Neuronal stem cell (in vitro differentiated cells): ENCODE results near the gene ELFN1.

Experiments used
- DNase-seq: peaks from one replicate; pipeline ENCODE4 v3.0.0-alpha.2; 2013; ENCODE audit warnings: low spot score
- H2AFZ ChIP-seq: one replicate; pipeline ENCODE4 v1.6.1; 2013; ENCODE audit warnings: mild to moderate bottlenecking, low read length, inconsistent platforms
- H2AK5ac ChIP-seq: 2 replicates; pipeline ENCODE4 v1.6.1; 2013; ENCODE audit warnings: low read depth, mild to moderate bottlenecking, inconsistent platforms, low read length, moderate library complexity, mixed read lengths
- H2BK120ac ChIP-seq: 2 replicates; pipeline ENCODE4 v1.6.1; 2013; ENCODE audit warnings: low read depth, mild to moderate bottlenecking, inconsistent platforms, low read length, moderate library complexity, mixed read lengths
- H2BK12ac ChIP-seq: one replicate; pipeline ENCODE4 v1.6.1; 2013; ENCODE audit warnings: low read length, inconsistent platforms
- H2BK15ac ChIP-seq: 2 replicates; pipeline ENCODE4 v1.6.1; 2013; ENCODE audit warnings: mild to moderate bottlenecking, low read length, inconsistent platforms, mixed read lengths
- H2BK5ac ChIP-seq: one replicate; pipeline ENCODE4 v1.6.1; 2013; ENCODE audit warnings: inconsistent platforms, mild to moderate bottlenecking, low read length, moderate library complexity
- H3K14ac ChIP-seq: one replicate; pipeline ENCODE4 v1.6.1; 2013; ENCODE audit warnings: low read length, inconsistent platforms
- H3K18ac ChIP-seq: 2 replicates; pipeline ENCODE4 v1.6.1; 2013; ENCODE audit warnings: low read length, inconsistent platforms
- H3K23ac ChIP-seq: 2 replicates; pipeline ENCODE4 v1.6.1; 2013; ENCODE audit warnings: low read depth, mild to moderate bottlenecking, mixed read lengths, low read length, inconsistent platforms; ENCODE audit not compliant: poor library complexity
- H3K27ac ChIP-seq: replicated peaks from 3 replicates; pipeline ENCODE4 v1.5.1; 2013; ENCODE audit warnings: low read length, inconsistent platforms
- H3K27me3 ChIP-seq, 3 experiments: 2 replicates each; pipeline ENCODE4 v1.6.1; 2013; ENCODE audit warnings: low read length in 3 of 3, mild to moderate bottlenecking in 2 of 3, inconsistent platforms in 1 of 3, low read depth in 1 of 3, mixed read lengths in 1 of 3, moderate library complexity in 1 of 3; ENCODE audit not compliant: control insufficient read depth in 3 of 3, insufficient read depth in 3 of 3
- H3K36me3 ChIP-seq, 2 donors: replicated peaks in 1 of 2; 2 replicates each; pipeline ENCODE4 v1.6.1; 2013; ENCODE audit warnings: low read length in 2 of 2; ENCODE audit not compliant: control insufficient read depth in 2 of 2, insufficient read depth in 2 of 2
- H3K4ac ChIP-seq: 2 replicates; pipeline ENCODE4 v1.6.1; 2013; ENCODE audit warnings: inconsistent platforms, mild to moderate bottlenecking, low read length, moderate library complexity
- H3K4me1 ChIP-seq, 2 donors: 1 replicate in 1 of 2; 2 replicates in 1 of 2; pipeline ENCODE4 v1.6.1; 2013; ENCODE audit warnings: low read length in 2 of 2, low read depth in 1 of 2; ENCODE audit not compliant: control insufficient read depth in 2 of 2, insufficient read depth in 1 of 2
- H3K4me2 ChIP-seq: one replicate; pipeline ENCODE4 v1.6.1; 2013; ENCODE audit warnings: mild to moderate bottlenecking, low read length, inconsistent platforms; ENCODE audit not compliant: insufficient read depth, poor library complexity, severe bottlenecking
- H3K4me3 ChIP-seq, 2 donors: 2 replicates each; pipeline ENCODE4 v1.5.1; 2013; ENCODE audit warnings: low read length in 2 of 2, mild to moderate bottlenecking in 2 of 2, inconsistent platforms in 1 of 2, moderate library complexity in 1 of 2
- H3K79me1 ChIP-seq: one replicate; pipeline ENCODE4 v1.6.1; 2013; ENCODE audit warnings: low read depth, mild to moderate bottlenecking, inconsistent platforms, low read length, moderate library complexity
- H3K9ac ChIP-seq: one replicate; pipeline ENCODE4 v1.6.1; 2013; ENCODE audit warnings: mild to moderate bottlenecking, low read depth, low read length, inconsistent platforms; ENCODE audit not compliant: poor library complexity
- H3K9me3 ChIP-seq, 2 donors: replicated peaks in 1 of 2; 2 replicates each; pipeline versions ENCODE3 to v1.6.1; 2013; ENCODE audit warnings: low read length in 2 of 2, mild to moderate bottlenecking in 2 of 2, inconsistent platforms in 1 of 2, low read depth in 1 of 2, mixed read lengths in 1 of 2, moderate library complexity in 1 of 2; ENCODE audit not compliant: control insufficient read depth in 2 of 2, insufficient read depth in 1 of 2
- H4K8ac ChIP-seq: one replicate; pipeline ENCODE4 v1.6.1; 2013; ENCODE audit warnings: low read depth, mild to moderate bottlenecking, inconsistent platforms, low read length, moderate library complexity
- H4K91ac ChIP-seq: one replicate; pipeline ENCODE4 v1.6.1; 2013; ENCODE audit warnings: low read length, low read depth, mild to moderate bottlenecking, inconsistent platforms; ENCODE audit not compliant: poor library complexity
- WGBS, 2 donors: extraction: QIAGEN DNeasy Blood & Tissue Kit; methylation state at CpG; one replicate each; pipeline ENCODE4 v1.1.7; 2013; ENCODE audit warnings: missing lambda C conversion rate in 2 of 2, mixed read lengths in 1 of 2; ENCODE audit not compliant: insufficient read length in 2 of 2, insufficient replicate concordance in 1 of 2; ENCODE audit errors: extremely low coverage in 2 of 2; 5-methylcytosine and 5-hydroxymethylcytosine counted together

ELFN1 gene

DNA sequence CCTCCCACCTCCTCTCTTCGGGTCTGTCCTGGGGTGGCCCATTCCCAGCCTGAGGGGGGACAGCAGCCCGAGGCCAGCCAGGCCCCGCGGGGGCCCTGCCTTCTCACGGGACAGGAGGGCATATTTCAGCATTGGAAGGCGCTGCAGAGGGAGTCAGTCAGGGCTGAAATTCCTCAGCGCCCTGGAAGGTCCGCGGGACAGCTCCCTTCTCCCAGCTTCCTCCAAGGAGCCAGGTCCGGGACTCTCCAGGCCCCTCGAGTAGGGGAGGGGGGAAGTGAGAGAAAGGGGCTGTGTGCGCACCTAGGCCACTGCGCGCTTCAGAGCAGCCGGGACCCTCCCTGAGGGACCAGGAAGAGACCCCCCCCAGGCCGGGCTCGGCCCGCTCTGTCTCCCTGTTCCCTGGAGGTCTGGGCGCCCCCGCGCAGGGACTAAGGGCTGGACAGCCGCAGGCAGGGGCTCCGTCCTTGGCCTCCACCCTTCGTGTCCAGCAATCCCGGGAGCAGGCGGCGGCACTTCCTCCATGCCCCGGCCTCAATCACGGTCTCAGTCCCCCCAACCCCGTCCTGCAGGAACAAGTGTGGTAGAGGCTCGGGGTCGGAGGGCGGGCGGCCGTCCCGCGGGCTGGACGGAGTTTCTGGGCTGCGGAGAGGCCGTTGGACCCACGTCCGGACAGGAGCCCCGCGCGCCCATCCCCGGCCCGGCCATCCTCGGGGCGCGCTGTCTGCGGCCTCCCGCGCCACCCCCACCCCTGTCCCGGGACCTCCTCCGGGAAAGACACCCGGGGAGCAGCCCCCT lies 6.0 kb upstream of the ELFN1 start:
- Histone ChIP-seq H3K4me3 (peak overlapping the region; percentile 71 to 74), H2BK15ac (peak overlapping the region; percentile 25), H3K27ac (no peak overlapping the region), H3K23ac (peak overlapping the region; percentile 44), H4K8ac (no peak overlapping the region), H3K27me3 (peaks cover 0 to 36% (median 5%) of the 10 kb centered on the region in 3 experiments), H2AK5ac (peak overlapping the region; percentile 79), H3K14ac (peak overlapping the region; percentile 94), H3K4me2 (peak overlapping the region; percentile 94), H3K9ac (peak overlapping the region; percentile 86), H2BK120ac (no peak overlapping the region), H3K79me1 (peaks cover 2% of the 10 kb centered on the region), H3K18ac (peak overlapping the region; percentile 97), H2BK12ac (no peak overlapping the region), H3K4me1 (peaks cover 15 to 19% of the 10 kb centered on the region in 2 donors), H3K9me3 (no peaks in the 10 kb centered on the region), H3K4ac (no peak overlapping the region), H2BK5ac (no peak overlapping the region), H3K36me3 (no peaks in the 10 kb centered on the region), H4K91ac (no peak overlapping the region), H2AFZ (peak overlapping the region; percentile 95)
- WGBS, 2 donors = no CpG with 5 or more reads among the region's 56 CpGs
- DNase-seq = peak; percentile 23

DNA sequence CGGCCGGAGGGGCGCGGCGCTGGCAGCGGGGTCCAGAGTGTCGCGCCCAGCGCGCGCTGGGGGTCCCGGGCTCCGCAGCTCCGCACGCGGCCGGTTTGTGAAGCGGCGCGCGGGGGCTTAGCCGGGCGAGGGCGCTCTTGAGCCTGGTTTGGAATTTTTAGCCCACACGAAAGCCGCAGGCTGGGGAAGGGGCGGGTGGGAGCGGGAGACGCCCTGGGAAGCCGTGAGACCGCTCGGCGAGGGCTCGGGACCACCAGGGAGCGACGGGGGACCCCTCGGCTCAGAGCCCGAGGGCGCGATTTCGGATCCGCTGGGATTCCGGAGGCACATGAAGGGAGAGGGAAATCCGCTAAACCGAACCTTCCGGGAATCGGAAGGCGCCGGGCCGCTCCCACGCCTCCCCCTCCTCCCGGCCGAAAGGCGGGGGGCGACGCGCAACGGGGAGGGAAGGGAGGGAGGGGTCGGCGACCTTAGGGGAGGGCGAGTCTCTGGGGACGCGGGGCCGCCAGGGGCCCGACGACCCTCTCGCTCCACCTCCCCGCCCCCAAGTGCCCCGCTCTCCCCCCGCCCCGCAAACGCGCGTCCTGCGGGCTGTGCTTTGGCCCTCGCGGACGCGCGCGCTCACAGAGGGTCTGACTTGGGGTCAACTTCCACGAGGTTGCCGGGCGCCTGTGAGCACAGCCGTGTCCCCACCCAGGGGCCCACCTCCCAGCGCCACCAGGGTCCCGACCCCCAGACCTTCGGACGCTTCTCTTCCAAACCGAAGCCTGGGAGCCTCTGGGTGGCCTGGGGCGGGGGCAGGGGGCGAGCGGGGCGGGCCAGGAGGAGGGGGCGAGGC lies 5.1 kb upstream of the ELFN1 start:
- Histone ChIP-seq H3K4ac (no peak overlapping the region), H3K27ac (no peak overlapping the region)

DNA sequence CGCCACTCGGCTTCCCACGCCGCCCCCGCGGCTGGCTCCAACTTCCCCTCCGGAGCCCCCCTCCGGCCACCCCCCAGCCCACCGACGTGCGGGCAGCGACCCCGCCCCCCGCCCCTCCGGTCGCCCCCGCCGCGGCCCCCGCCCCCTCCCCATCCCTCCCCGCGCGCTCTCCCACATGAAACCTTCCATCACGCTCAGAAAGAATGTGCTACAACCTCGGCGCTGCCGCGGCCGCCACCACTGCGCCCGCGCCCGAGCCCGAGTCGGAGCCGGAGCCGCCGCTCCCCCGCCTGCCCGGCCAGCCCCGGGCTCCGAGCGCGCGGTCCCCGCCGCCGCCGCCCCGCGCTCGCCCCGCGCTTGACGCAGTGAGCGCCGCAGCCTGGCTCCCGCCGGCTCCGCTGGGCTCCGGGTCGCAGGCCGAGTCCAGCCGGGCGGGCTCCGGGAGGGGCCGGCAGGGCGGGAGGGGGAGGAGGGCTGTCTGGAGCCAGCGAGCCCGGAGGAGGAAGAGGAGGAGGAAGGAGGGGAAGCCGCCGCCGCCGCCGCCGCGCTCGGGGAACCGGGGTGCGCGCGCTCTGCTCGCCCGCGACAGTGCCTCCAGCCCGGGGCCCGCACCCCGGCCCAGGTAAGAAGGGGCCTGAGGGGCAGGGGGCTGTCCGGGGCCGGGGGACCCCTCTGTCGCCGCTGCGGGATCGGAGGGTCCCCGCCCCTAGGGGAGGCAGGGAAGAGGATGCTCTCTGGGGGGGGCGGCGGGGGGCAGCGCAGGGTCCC lies 4.3 kb upstream of the ELFN1 start:
- no CpG with 5 or more reads among the region's 98 CpGs for WGBS, 2 donors
- Histone ChIP-seq H3K18ac (peak overlapping the region; percentile 95), H3K23ac (peak overlapping the region; percentile 43), H3K4ac (no peak overlapping the region), H3K4me3 (peak overlapping the region; percentile 71 to 87), H2BK5ac (peak overlapping the region; percentile 90), H2BK12ac (no peak overlapping the region), H3K9ac (peak overlapping the region; percentile 60), H2AFZ (peak overlapping the region; percentile 95), H2AK5ac (no peak overlapping the region), H3K27me3 (peaks cover 0 to 36% (median 5%) of the 10 kb centered on the region in 3 experiments), H2BK120ac (peak overlapping the region; percentile 91), H3K4me1 (peaks cover 19 to 20% of the 10 kb centered on the region in 2 donors), H2BK15ac (peak overlapping the region; percentile 100), H3K36me3 (no peaks in the 10 kb centered on the region), H3K4me2 (peak overlapping the region; percentile 96), H3K14ac (peak overlapping the region; percentile 38), H3K27ac (no peak overlapping the region), H3K79me1 (peaks cover 4% of the 10 kb centered on the region), H4K8ac (no peak overlapping the region), H4K91ac (no peak overlapping the region), H3K9me3 (no peaks in the 10 kb centered on the region)
- peak; percentile 35 for DNase-seq

More for the DNA sequence above, 5.1 kb upstream of the ELFN1 start:
- WGBS, 2 donors = no CpG with 5 or more reads among the region's 95 CpGs
- Histone ChIP-seq H2BK5ac (no peak overlapping the region), H4K91ac (no peak overlapping the region), H3K9ac (no peak overlapping the region), H3K27me3 (peaks cover 0 to 36% (median 5%) of the 10 kb centered on the region in 3 experiments), H3K18ac (peak overlapping the region; percentile 97), H3K4me1 (peaks cover 19 to 20% of the 10 kb centered on the region in 2 donors), H3K79me1 (peaks cover 2% of the 10 kb centered on the region), H4K8ac (no peak overlapping the region), H3K36me3 (no peaks in the 10 kb centered on the region), H2AK5ac (no peak overlapping the region), H2BK12ac (peak overlapping the region; percentile 73), H2BK15ac (peak overlapping the region; percentile 89), H3K4me2 (peak overlapping the region; percentile 94), H3K4me3 (peak overlapping the region; percentile 71 to 83), H3K14ac (no peak overlapping the region), H3K23ac (no peak overlapping the region), H2BK120ac (no peak overlapping the region), H2AFZ (peak overlapping the region; percentile 95), H3K9me3 (no peaks in the 10 kb centered on the region)
- DNase-seq = peak; percentile 88
